GM21723 (cell line): Measurements from ENCODE around the gene FIBP.

Experiments
- ATAC-seq: cut with Tn5 transposase; IDR thresholded peaks from one replicate; pipeline ENCODE4 v1.9.1; 2021; ENCODE audit warnings: mild to moderate bottlenecking, moderate library complexity; ENCODE audit not compliant: unreplicated experiment

FIBP gene

DNA sequence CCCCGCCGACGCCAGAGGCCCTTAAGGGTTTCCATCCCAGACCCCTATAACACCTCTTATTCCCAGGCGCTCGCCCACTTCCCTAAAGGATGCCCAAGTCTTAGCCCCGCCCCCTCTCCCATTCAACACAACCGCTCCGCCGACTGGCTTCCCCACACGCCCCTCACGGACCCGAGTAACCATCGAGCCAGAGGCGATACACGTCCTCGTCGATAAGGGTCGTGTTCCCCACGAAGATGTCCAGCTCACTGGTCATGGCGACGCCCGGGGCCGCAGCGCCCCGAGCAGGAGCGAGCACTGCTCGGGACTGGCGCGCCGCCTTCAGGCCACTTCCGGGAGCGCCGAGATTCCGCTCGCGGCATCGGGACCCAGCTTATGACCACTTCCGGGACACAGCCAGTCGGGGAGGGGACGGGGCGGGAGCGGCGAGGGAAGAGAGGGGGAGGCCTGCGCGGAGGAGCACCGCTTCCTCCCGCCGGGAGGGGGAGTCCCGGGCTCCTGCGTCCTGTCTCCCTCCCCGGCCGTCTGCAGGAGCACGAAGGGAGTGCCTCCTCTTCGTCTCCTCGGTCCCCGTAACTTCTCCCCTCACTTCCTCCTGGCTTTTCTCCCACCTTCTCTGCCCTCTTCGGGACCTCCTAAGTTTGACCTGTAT, at the start of gene FIBP:
FIBP (minus strand) TSS at position 309 of the 652 bp plus-strand sequence; CDS start at position 256, 53 bp downstream.
- peak; percentile 48 for ATAC-seq

DNA sequence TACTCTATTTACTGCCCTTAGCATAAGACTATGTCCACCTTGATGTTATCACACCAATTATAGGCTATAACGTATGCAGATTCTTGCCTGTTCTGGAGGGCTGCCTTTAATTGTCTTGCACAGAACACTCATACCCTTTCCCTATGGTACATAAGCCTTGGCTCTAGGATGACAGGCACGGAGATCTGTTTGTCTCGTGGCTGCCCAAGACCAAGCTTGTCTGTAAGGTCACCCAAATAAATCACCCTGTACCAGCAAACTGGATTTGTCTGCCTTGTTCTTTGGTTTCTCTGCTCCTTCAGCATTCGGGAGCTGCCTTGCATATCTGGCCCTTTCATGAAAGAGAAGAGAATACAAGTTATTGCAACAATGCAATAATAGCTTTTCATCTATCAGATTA, 49.5 kb upstream of the FIBP start:
- ATAC-seq = no peak

DNA sequence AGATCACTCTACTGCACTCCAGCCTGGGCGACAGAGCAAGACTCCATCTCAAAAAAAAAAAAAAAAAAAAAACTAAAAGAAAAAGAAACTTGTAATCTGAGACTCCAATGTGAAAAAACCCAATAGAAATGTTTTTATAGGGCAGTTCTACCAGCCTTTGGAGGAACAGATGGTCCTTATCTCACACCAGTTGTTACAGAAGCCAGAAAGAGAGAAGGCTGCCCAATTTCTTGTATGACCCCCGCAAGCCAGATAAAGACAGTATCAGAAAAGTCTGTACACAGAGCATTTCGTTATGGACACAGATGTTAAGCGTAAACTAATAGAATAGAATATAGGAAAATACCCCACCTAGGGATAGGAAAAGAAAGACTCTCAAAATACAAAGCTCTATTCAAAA, 45.7 kb upstream of the FIBP start:
- ATAC-seq = no peak

DNA sequence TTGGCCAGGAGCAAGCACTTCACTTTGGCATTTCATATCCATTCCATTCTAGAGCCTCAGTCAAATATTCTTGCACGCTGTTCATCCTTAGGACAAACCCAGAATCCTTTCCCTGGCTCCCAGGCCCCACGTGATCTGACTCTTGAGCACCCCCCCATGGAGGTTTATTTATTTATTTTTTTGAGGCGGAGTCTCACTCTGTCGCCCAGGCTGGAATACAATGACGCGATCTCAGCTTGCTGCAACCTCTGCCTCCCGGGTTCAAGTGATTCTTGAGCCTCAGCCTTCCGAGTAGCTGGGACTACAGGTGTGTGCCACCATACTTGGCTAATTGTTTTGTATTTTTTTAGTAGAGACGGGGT, 44.3 kb upstream of the FIBP start:
- ATAC-seq = no peak

DNA sequence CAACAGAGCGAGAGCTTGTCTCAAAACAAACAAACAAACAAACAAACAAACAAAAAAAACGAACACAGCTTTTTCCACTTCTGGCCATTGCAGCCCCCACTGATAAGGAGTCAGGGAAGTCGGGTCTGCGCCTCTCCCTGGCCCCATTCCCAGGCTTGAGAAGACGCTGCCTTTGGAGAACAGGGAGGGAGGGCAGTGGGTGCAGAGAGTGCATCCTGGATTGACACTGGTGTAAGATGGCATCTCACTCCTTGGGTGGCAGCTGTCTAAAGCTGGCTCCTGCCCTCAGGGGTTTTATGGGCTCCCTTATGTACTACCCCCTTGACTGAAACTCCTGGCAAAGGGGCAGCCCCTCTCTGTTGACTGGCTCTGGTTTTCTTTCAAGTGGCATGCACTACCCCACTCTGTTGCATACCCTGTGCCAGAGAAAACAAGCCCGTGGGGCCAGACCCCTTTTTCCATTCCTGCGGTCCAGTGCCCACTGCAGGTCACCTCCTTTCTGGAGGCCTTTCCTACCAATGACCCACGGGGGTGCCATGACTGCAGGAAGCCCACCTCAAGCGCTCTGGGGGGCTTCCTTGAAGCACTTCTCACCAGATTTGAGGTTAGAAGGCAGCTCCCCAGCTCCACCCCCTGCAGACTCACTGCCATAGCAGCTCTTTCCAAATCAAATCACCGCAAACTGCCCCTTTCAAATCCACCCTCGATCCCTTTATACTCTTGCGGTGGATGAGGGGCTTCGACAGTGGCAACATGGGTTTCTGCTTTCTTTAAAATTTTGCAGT, 43.7 kb upstream of the FIBP start:
- ATAC-seq = no peak

DNA sequence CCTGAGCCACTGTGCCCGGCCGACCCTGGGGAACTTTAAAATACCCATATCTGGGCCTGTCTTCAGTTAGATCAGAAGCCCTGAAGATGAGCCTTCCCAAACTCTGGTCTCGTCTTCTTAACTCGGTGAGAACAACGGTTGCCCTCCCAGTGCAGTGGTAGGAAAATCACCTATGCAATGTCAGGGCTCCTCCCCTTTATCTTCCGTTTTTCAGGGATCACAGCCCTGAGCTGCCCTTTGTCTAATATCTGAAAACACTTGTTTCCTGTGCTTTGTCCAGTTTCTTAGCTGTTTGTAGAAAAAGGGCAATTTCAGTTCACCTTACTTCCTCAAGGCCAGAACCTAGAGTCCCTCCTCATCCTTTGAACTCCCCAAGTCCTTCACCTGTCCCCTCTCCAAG, 40.4 kb upstream of the FIBP start:
- no peak for ATAC-seq

DNA sequence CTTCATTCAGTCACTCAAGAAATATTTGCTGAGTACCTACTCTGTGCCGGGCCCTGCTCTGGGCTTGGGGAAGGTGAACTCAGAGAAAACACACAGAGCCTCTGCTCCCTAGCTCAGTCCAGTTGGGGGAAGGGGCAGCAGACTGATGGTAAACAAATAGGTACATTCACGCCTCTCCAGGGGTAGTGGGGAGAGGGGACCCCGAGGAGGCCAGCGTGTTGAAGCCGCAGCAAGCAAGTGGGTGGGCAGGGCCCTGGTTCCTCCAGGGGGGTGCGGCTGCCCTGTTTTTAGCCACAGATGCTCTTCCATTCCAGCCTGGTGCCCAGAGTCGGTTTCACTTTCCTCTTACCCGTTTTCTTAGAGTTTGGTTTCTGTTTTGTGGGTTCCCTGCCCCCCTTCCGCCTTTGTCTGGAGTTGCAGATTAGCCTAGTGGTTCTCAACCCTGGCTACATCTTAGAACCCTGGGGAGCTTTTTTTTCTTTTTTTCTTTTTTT, 39.7 kb upstream of the FIBP start:
- peak; percentile 67 for ATAC-seq

DNA sequence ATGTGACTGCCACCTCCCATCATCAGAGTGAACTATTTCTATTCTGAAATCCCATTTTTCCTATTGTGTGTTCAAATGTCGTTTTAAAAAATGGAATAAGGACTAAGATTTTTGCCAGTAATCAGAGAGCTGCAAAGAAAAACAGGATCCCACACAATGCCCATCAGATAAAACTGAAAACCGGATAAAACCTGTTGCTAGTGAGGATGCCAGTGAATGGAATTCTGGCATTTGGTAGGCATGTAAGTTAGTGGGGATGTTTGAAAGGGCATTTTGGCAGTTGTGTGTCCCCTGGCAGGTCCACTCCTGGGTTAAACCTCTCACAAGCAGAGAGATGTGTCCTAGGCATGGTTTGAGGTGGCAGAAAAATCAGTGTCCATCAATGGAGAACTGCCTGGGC, 37.1 kb upstream of the FIBP start:
- no peak for ATAC-seq

DNA sequence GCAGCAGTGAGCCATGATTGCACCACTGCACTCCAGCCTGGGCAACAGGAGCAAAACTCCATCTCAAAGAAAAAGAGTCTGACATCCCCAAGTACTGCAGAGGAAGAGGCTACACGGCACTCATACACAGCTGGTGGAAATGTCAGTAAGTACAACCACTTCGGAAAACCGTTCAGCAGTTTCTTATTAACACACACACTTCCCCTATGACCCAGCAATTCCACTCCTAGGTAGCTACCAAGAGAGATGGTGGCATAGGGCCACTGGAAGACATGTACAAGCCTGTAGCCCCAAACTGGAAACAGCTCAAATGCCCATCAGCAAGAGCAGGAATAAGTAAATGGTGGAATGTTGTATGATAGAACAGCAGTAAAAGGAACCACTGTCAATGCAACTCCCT, 34.3 kb upstream of the FIBP start:
- ATAC-seq = no peak

DNA sequence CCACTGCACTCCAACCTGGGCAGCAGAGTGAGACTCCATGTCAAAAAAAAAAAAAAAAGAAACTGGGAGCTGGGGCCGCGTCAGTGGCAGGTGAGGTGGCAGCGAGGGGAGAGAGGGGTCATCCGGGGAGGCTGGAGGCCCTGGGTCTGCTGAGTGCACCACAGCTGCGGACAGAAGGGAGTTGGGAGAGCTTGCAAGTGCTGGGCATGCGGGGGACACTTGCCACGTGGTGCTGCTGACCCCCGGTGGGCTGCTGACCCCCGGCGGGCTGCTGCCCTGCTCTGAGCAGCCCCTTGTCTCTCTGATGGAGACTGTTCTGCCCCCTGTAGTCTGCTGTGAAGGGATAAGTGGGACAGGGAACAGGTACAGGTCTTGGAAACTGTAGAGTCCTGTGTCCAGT, 33.6 kb upstream of the FIBP start:
- no peak for ATAC-seq

DNA sequence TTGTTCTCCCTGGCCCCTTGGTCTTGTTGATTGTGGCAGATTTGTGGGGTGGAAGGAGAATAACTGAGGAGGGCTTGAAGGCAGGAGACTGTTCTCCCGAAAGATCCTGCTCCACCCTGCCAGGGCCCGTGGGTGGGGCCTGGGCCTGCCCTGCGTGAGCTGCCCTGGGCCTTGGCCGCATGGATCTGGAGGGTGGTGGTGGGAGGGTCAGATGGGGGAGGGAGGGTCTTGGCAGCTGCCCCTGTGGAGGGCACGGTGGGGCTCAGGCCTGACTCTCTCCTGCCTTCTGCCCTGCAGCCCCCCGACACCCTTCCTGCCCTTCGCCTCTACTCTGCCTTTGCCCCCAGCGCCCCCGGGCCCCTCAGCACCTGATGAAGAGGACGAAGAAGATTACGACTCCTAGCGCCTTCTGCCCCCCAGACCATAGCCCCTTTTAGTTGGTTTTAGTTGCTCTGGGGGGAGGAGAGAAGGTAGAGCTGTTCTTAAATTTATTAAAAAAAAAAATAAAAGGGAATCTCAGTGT, 32.8 kb upstream of the FIBP start:
- no peak for ATAC-seq

DNA sequence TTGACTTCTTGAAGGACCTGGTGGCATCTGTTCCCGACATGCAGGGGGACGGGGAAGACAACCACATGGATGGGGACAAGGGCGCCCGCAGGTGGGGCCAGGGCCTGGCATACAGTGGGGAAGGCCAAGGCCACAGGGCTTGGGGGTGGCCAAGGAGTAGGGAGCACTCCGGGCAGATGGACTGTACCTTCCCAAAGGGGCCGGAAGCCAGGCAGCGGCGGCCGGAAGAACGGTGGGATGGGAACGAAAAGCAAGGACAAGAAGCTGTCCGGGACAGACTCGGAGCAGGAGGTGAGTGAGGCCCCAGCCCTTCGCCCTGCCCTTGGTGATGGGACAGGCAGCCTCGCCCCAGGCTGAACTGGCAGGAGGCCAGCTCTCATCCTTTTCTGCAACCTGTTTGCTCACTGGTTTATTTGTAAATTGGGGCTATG, 32.1 kb upstream of the FIBP start:
- no peak for ATAC-seq

DNA sequence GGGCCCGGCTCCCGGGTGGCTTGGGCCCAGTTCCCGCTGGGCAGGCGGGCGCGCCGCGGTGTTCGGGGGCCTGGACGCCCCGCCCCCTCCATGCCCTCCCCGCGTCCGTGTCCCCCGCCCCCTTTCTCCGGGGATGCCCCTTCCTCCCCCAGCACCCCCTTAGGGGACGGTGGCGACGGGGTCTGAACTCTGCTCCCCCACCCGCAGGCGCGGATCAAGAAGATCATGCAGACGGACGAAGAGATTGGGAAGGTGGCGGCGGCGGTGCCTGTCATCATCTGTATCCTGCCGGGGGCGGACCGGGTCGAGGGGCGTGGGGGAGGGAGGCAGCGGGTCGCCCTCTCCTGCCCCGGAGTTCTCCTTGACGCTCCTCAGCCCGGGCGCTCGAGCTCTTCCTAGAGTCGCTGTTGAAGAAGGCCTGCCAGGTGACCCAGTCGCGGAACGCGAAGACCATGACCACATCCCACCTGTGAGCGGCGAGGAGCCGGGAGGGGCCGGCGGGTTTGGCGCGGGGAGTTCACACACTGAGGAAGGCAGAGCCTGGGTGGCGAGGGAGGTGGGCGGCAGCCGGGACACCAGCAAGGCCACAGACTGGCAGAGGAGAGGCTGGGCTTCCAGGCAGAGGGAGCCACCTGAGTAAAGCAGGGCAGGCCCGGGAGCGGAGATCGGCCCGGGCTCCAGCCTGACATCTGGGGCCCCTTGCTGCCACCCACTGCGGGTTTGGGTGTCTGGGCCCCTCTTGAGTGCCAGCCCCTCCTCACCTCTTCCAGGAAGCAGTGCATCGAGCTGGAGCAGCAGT, 31.5 kb upstream of the FIBP start:
- peak; percentile 40 for ATAC-seq

DNA sequence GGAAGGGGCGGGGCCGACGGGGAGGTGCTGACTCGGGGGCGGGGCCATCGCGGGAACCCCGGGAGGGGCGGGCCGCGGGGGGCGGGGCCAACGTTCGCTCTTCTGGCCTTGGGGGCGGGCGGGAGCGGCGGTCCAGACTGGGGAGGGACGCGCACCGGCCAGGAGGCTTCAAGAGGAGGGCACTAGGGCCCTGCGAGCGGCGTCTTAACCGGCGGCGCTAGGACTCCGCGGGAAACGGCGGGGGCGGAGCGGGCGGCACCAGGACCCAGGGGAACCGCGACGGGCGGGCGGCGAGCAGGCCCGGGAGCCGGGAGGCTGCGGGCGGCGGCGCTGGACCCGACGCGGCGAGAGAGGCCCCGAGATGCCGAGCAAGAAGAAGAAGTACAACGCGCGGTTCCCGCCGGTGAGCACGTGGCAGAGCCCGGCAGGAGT, 30.9 kb upstream of the FIBP start, which contains the start of gene DRAP1:
DRAP1 (plus strand) TSS at position 286 of the 432 bp plus-strand sequence; CDS start at position 362, 76 bp downstream.
- peak; percentile 81 for ATAC-seq

DNA sequence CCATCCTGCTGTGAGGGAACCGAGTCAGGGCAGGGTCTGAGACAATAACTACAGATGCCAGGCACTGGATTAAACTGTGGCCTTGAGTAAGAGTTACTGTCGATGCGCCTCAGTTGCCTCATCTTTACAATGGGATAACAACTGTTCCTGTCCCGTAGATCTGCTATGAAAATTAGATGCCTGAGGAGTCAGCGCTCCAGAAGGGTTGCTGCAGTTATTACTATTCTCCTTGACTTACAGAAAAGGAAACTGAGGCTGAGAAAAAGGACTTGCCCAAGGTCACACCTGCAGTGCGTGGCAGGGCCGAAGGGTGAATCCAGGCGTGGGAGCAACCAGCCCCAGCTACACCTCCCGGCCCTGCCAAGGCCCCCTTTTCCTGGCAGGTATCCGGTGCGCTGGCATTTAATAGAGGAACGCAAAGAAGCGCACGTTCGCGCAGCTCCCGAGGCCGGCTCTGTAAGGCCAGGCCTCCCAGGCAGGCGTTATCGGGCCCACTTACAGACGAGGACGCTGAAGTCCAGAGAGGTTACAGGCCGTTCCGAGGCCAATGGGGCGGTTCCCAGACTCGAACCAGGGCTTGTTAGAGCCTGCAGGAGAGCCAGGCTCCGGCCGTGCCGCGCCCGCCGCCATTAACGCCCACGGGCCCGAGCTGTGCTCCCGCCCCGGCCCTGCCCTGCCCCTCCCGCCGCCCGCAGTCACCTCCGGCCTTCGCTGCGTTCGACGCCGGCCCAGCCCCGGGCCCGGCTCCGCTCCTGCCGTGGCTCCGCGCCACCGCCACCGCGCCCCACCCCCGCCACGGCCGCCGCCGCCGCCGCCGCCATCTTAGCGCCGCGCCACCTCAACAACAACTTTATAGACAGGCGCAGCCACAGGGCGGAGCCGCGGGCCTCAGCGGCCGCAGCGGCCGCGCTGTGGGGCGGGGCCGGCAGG, 30.2 kb upstream of the FIBP start, which contains the start of gene C11orf68:
C11orf68 (minus strand) TSS at position 852 of the 930 bp plus-strand sequence; CDS start at position 821, 31 bp downstream.
- peak; percentile 58 for ATAC-seq

DNA sequence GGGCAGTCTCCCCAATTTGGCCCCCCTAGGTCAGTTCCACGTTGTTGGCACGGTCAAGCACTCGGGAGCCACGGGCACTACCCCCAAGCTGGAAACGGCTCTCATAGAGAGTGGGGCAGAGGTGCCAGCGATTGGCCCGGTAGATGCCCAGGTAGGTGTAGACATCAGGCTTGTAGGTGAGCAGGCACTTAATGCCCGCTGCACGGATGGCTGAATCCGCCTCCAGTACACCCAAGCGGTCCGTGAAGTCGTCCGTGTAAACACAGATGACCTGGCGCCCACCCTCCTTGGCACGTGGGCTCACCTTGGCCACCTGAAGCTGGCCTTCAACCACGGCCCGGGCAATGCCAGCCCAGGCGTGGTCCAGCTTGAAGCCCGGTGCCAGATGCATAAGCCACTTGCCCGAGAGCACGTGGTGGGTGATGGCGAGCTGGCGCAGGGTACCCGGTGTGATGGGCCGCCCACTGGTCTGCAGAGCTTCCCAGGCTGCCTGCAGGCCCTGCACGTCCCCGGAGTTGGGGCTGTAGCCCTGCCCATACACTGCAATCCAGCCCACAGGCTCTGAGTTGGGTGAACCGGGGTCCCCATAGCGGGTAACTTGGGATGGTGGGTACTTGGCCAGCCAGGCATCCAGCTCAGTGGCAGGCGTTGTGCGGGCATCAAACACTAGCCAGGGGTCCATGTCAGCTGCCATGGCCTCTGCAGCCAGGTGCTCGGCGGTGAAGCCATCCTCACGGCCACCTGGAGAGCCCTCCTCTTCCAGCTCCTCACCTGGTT, 29.4 kb upstream of the FIBP start:
- ATAC-seq = no peak

DNA sequence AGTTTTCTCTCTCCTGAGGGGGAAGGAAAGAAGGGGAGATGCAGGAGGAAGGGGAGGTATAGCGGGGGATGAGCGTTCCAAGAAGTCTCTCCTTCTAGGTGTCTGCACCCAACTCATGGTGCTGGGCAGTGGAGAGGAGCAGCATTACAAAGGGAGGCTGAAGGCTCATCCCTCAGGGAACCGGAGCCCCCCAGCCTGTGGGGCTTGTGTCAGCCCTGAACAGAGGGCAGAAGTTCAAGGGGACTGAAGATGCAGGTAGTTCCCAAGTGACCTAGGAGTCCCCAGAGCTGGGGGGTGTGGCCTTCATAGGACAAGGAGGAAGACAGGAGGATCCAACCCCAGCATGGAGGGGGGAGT, 28.8 kb upstream of the FIBP start:
- no peak for ATAC-seq

DNA sequence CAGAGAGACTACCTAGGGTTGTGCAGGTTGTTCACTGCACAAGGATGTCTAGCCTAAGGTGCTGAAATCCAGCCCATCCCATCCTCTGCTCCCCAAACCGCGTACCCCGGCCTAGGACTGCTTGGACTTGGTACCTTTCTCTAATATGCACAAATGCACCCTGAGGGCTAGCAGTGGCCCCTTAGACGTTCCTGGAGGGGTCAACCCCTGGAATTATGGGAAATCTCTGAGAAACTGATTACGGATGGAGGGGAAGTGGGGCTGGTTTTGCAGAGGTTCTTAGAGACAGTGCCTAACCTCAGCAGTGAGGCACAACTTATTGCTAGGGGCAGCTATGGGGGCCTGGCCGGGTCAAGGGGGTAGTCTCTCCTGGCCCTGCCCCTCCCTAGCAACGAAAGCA, 28.1 kb upstream of the FIBP start:
- no peak for ATAC-seq

DNA sequence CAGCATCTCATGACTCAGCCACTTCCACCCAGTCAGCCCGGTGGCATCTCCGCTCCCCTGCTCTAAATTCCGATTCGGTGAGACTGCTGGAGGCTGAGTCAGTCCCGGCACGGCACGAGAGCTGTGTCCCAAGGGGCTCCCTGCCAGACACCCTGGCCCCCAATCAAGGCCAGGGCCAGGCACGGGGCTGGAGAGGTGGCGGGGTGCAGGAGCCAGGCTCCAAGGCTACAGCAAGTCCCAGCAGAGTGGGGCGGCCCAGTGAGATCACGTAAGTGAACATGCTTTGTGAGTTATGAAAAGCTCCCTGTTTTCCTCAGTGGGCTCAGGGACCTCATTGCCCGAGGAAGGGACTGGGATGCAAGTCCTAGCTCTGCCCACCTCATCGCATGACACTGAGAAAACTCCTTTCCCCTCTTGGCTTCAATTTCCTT, 27.6 kb upstream of the FIBP start:
- no peak for ATAC-seq
